HG03520 (cell line): ENCODE results near the gene ZNF689.
A peak's percentile ranks its signal among the peaks of the same experiment; 100 is the strongest.

Source experiments
- ATAC-seq: cut with Tn5 transposase; IDR thresholded peaks from one replicate; pipeline ENCODE4 v1.9.1; 2021; ENCODE audit warnings: mild to moderate bottlenecking, moderate library complexity; ENCODE audit not compliant: unreplicated experiment

The ZNF689 gene

GRCh38 chr16:30609926-30610839 is at the start of gene ZNF689:
Gene ZNF689 (minus strand): TSS chr16:30610389. CDS start chr16:30610041, 348 bp downstream.
- ATAC-seq: peak; percentile 85

GRCh38 chr16:30658731-30659506 is 48.7 kb upstream of the ZNF689 start:
- ATAC-seq: peak; percentile 23

- peak; percentile 64 for ATAC-seq
Measured at GRCh38 chr16:30657866-30658730, 47.9 kb upstream of the ZNF689 start, which contains the start of gene FBRS. Gene FBRS (plus strand): TSS chr16:30658431. CDS start chr16:30659519, 1,088 bp downstream.

GRCh38 chr16:30656974-30657865 is 47.0 kb upstream of the ZNF689 start:
- ATAC-seq: no peak

- ATAC-seq: no peak
Measured at GRCh38 chr16:30656388-30656787, 46.2 kb upstream of the ZNF689 start.

- no peak for ATAC-seq
Measured at GRCh38 chr16:30655815-30656347, 45.7 kb upstream of the ZNF689 start.

GRCh38 chr16:30654856-30655255 is 44.7 kb upstream of the ZNF689 start:
- ATAC-seq: no peak

- ATAC-seq: no peak
Measured at GRCh38 chr16:30652718-30653117, 42.5 kb upstream of the ZNF689 start.

GRCh38 chr16:30652005-30652296 is 41.8 kb upstream of the ZNF689 start:
- no peak for ATAC-seq

- ATAC-seq: peak; percentile 43
Measured at GRCh38 chr16:30651124-30652004, 41.2 kb upstream of the ZNF689 start.

GRCh38 chr16:30650369-30651123 is 40.4 kb upstream of the ZNF689 start, which contains the start of gene PRR14:
Gene PRR14 (plus strand): TSS chr16:30650960. CDS start chr16:30651646, 686 bp downstream.
- peak; percentile 63 for ATAC-seq

GRCh38 chr16:30649725-30650368 is 39.7 kb upstream of the ZNF689 start:
- ATAC-seq: no peak

GRCh38 chr16:30647274-30647571 is 37.0 kb upstream of the ZNF689 start:
- ATAC-seq: no peak

GRCh38 chr16:30645727-30646126 is 35.5 kb upstream of the ZNF689 start:
- no peak for ATAC-seq

- ATAC-seq: no peak
Measured at GRCh38 chr16:30644334-30644830, 34.2 kb upstream of the ZNF689 start.

GRCh38 chr16:30641378-30641982 is 31.3 kb upstream of the ZNF689 start:
- ATAC-seq: no peak

GRCh38 chr16:30637944-30638343 is 27.8 kb upstream of the ZNF689 start:
- no peak for ATAC-seq
